Measurements from ENCODE around the gene OR8J3. TPM values are rescaled to one million over a fixed set of nuclear protein-coding genes. Genes with fewer than 3 reads are reported as not detected.

OR8J3 gene
- total RNA-seq, 1 donor from 2014 or later: not detected

DNA sequence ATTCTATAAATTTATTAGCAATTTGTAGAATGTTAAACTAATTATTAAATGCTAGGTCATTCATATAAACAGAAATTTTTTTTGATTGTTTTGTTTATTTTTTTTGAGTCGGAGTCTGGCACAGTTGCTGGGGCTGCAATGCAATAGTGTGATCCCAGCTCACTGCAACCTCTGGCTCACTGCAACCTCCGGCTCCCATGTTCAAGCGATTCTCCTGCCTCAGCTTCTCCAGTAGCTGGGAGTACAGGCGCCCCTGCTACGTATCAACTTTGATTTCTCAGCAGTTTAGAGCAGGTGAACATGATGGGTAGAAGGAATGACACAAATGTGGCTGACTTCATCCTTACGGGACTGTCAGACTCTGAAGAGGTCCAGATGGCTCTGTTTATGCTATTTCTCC lies 17.9 kb downstream of the OR8J3 start, which contains the start of gene OR8H3:
TSS of gene OR8H3 (plus strand) at position 301 of the 400 bp plus-strand sequence. CDS start at position 301, 0 bp downstream.
- Histone ChIP-seq H3K27ac (ENCODE audit: low read depth, low read length) (no peak within 1 kb of the TSS), H3K36me3 (ENCODE audit: control insufficient read depth in 3 of 3, insufficient read depth in 3 of 3, low read length in 3 of 3) (no peaks in the 10 kb centered on the region), H3K9me3 (ENCODE audit: control insufficient read depth in 3 of 3, low read length in 3 of 3) (no peaks in the 10 kb centered on the region), H3K4me3 (ENCODE audit: low read length in 3 of 3) (no peak within 1 kb of the TSS), H3K9ac (ENCODE audit: low read depth in 1 of 3, low read length in 3 of 3) (no peak within 1 kb of the TSS), H3K4me1 (ENCODE audit: control insufficient read depth in 3 of 3, insufficient read depth in 3 of 3, low read length in 3 of 3) (no peaks in the 10 kb centered on the region), H3K27me3 (ENCODE audit: control insufficient read depth in 3 of 3, insufficient read depth in 3 of 3, low read length in 3 of 3) (no peaks in the 10 kb centered on the region)

GRCh38 chr11:56103210-56103737 lies 36.7 kb downstream of the OR8J3 start, which contains the start of gene OR8H2:
OR8H2 (plus strand) TSS chr11:56103687; CDS start chr11:56105043, 1,356 bp downstream.
- Histone ChIP-seq H3K9ac (ENCODE audit: low read depth in 1 of 3, low read length in 3 of 3) (no peak within 1 kb of the TSS), H3K4me1 (ENCODE audit: control insufficient read depth in 3 of 3, insufficient read depth in 3 of 3, low read length in 3 of 3) (no peaks in the 10 kb centered on the region), H3K27me3 (ENCODE audit: control insufficient read depth in 3 of 3, insufficient read depth in 3 of 3, low read length in 3 of 3) (no peaks in the 10 kb centered on the region), H3K9me3 (ENCODE audit: control insufficient read depth in 3 of 3, low read length in 3 of 3) (peaks cover 0 to 2% (median 0%) of the 10 kb centered on the region in 3 donors), H3K27ac (ENCODE audit: low read depth, low read length) (no peak within 1 kb of the TSS), H3K4me3 (ENCODE audit: low read length in 3 of 3) (no peak within 1 kb of the TSS), H3K36me3 (ENCODE audit: control insufficient read depth in 3 of 3, insufficient read depth in 3 of 3, low read length in 3 of 3) (no peaks in the 10 kb centered on the region)

GRCh38 chr11:56093008-56093407 lies 47.0 kb downstream of the OR8J3 start, which contains the start of gene OR8I2:
OR8I2 (plus strand) TSS chr11:56093308; CDS start chr11:56093308, 0 bp downstream.
- Histone ChIP-seq H3K36me3 (ENCODE audit: control insufficient read depth in 3 of 3, insufficient read depth in 3 of 3, low read length in 3 of 3) (no peaks in the 10 kb centered on the region), H3K9me3 (ENCODE audit: control insufficient read depth in 3 of 3, low read length in 3 of 3) (no peaks in the 10 kb centered on the region), H3K4me3 (ENCODE audit: low read length in 3 of 3) (no peak within 1 kb of the TSS), H3K4me1 (ENCODE audit: control insufficient read depth in 3 of 3, insufficient read depth in 3 of 3, low read length in 3 of 3) (no peaks in the 10 kb centered on the region), H3K9ac (ENCODE audit: low read depth in 1 of 3, low read length in 3 of 3) (no peak within 1 kb of the TSS), H3K27me3 (ENCODE audit: control insufficient read depth in 3 of 3, insufficient read depth in 3 of 3, low read length in 3 of 3) (no peaks in the 10 kb centered on the region), H3K27ac (ENCODE audit: low read depth, low read length) (no peak within 1 kb of the TSS)

GRCh38 chr11:56089697-56090096 lies 50.3 kb downstream of the OR8J3 start:
- no peak overlapping the region for H3K9ac ChIP-seq (ENCODE audit: low read depth in 1 of 3, low read length in 3 of 3)
- no peaks in the 10 kb centered on the region for H3K4me1 ChIP-seq (ENCODE audit: control insufficient read depth in 3 of 3, insufficient read depth in 3 of 3, low read length in 3 of 3)
- no peaks in the 10 kb centered on the region for H3K27me3 ChIP-seq (ENCODE audit: control insufficient read depth in 3 of 3, insufficient read depth in 3 of 3, low read length in 3 of 3)
- no peak overlapping the region for H3K4me3 ChIP-seq (ENCODE audit: low read length in 3 of 3)
- no peaks in the 10 kb centered on the region for H3K36me3 ChIP-seq (ENCODE audit: control insufficient read depth in 3 of 3, insufficient read depth in 3 of 3, low read length in 3 of 3)
- no peaks in the 10 kb centered on the region for H3K9me3 ChIP-seq (ENCODE audit: control insufficient read depth in 3 of 3, low read length in 3 of 3)
- H3K27ac ChIP-seq (ENCODE audit: low read depth, low read length): no peak overlapping the region

Small RNA genes lying within 50 kb of the gene (small RNA-seq; reads per million reads assigned to genes)
- not detected for gene OR8I4P

Other genes starting within 250 kb of the OR8J3 start
- not detected for gene OR5W2, start 225.6 kb downstream of the OR8J3 start, total RNA-seq
- gene OR5I1, start 203.8 kb downstream of the OR8J3 start, total RNA-seq: not detected
- not detected for gene OR10AG1, start 170.3 kb downstream of the OR8J3 start, total RNA-seq
- gene OR5F1, start 145.6 kb downstream of the OR8J3 start, total RNA-seq: not detected
- gene OR5AS1, start 112.5 kb downstream of the OR8J3 start, total RNA-seq: not detected
- not detected for gene OR8I2, start 46.9 kb downstream of the OR8J3 start, total RNA-seq
- gene OR8H2, start 36.5 kb downstream of the OR8J3 start, total RNA-seq: not detected
- not detected for gene OR8H3, start 17.8 kb downstream of the OR8J3 start, total RNA-seq
- not detected for gene OR8K5, start 20.1 kb upstream of the OR8J3 start, total RNA-seq
- gene OR5J2, start 36.4 kb upstream of the OR8J3 start, total RNA-seq: not detected
- not detected for gene OR5T2, start 94.1 kb upstream of the OR8J3 start, total RNA-seq
- gene OR5T3, start 112.1 kb upstream of the OR8J3 start, total RNA-seq: not detected
- not detected for gene OR5T1, start 134.0 kb upstream of the OR8J3 start, total RNA-seq
- not detected for gene OR8H1, start 152.1 kb upstream of the OR8J3 start, total RNA-seq
- gene OR8K3, start 174.9 kb upstream of the OR8J3 start, total RNA-seq: not detected
- gene OR8K1, start 205.8 kb upstream of the OR8J3 start, total RNA-seq: not detected
- gene OR8J1, start 214.1 kb upstream of the OR8J3 start, total RNA-seq: not detected
- not detected for gene OR8U1, start 235.4 kb upstream of the OR8J3 start, total RNA-seq